ENCODE results near the gene C11orf42.

The C11orf42 gene

GRCh38 chr11:6260207-6260726 lies 54.9 kb downstream of the C11orf42 start:
- no peak for DNase-seq

Measured in RPMI8226 (cell line).